Liver (tissue), 3 donors: ENCODE measurements around the gene FAM53C.

Experiments
- ATF3 ChIP-seq: IDR thresholded peaks from 2 replicates; pipeline ENCODE4 v1.6.1; 2016; ENCODE audit warnings: antibody characterized with exemption
- CTCF ChIP-seq: fragments of 150-350 bp; IDR thresholded peaks from 2 replicates; pipeline ENCODE4 v1.5.1; 2017; ENCODE audit warnings: improper control_type of control experiment, low read depth, low read length; ENCODE audit not compliant: missing input control
- EGR1 ChIP-seq, 2 donors: IDR thresholded peaks; 2 replicates each; pipeline ENCODE4 v1.6.1; 2016 to 2018; ENCODE audit warnings: antibody characterized with exemption in 2 of 2, low read depth in 2 of 2
- MAX ChIP-seq: IDR thresholded peaks from 2 replicates; pipeline ENCODE4 v1.6.1; 2016; ENCODE audit warnings: antibody characterized with exemption
- RAD21 ChIP-seq, 2 donors: IDR thresholded peaks; 2 replicates each; pipeline ENCODE4 v1.6.1; 2016; ENCODE audit warnings: antibody characterized with exemption in 2 of 2, mild to moderate bottlenecking in 2 of 2
- REST ChIP-seq: IDR thresholded peaks from 2 replicates; pipeline ENCODE4 v1.6.1; 2016; ENCODE audit warnings: antibody characterized with exemption, mild to moderate bottlenecking
- SP1 ChIP-seq: IDR thresholded peaks from 2 replicates; pipeline ENCODE4 v1.6.1; 2018; ENCODE audit warnings: antibody characterized with exemption, mild to moderate bottlenecking
- TAF1 ChIP-seq: conservative IDR thresholded peaks from 2 replicates; pipeline ENCODE4 v1.6.1; 2016; ENCODE audit warnings: antibody characterized with exemption, mild to moderate bottlenecking
- donor health status: healthy.
- donor health status: healthy.

GRCh38 chr5:138369261-138369660 is 31.2 kb downstream of the FAM53C start:
- TF ChIP-seq TAF1 (no peak), CTCF (no peak), SP1 (no peak), RAD21 (IDR thresholded peaks at IDR 0.05) (no peak), REST (no peak), MAX (no peak), EGR1 (IDR thresholded peaks at IDR 0.05; ENCODE audit: low read depth in 2 of 2) (no peak), ATF3 (no peak)
